Stimulated activated naive B cell treated with anti-CD40 and anti-IgM and Interleukin-4, amounts not matched to agents 10 μg/mL and 1 μg/mL and 100 μg/mL, for 72 hours (primary cell): Measurements from ENCODE around the gene KDM5A.
A peak's percentile ranks its signal among the peaks of the same experiment; 100 is the strongest.
"Not testable (repeated sequence)": the region's sequence is repeated elsewhere in the genome, so short reads cannot be mapped to it uniquely, and the experiment has no call there.

Experiments used
- ATAC-seq, 2 donors: fragments of 150-1000 bp; cut with Tn5 transposase; replicated peaks; 2 replicates each; pipeline ENCODE4 v1.10.0; 2021; ENCODE audit warnings: moderate library complexity in 1 of 2
- DNase-seq: peaks from one replicate; pipeline ENCODE4 v3.0.0; 2021
- H3K27ac Mint-ChIP-seq: one replicate; pipeline ENCODE4 v1.8.0; 2022; ENCODE audit warnings: mild to moderate bottlenecking, mixed read lengths
- H3K27me3 Mint-ChIP-seq, 2 donors: one replicate each; pipeline ENCODE4 v1.8.0; 2022; ENCODE audit warnings: mixed read lengths in 2 of 2
- H3K36me3 Mint-ChIP-seq, 2 donors: one replicate each; pipeline ENCODE4 v1.8.0; 2022; ENCODE audit warnings: mixed read lengths in 2 of 2, mild to moderate bottlenecking in 1 of 2
- H3K4me1 Mint-ChIP-seq, 2 donors: one replicate each; pipeline ENCODE4 v1.8.0; 2022; ENCODE audit warnings: mixed read lengths in 2 of 2, mild to moderate bottlenecking in 1 of 2
- H3K4me3 Mint-ChIP-seq, 2 donors: one replicate each; pipeline ENCODE4 v1.8.0; 2022; ENCODE audit warnings: mild to moderate bottlenecking in 2 of 2, mixed read lengths in 2 of 2, moderate library complexity in 1 of 2
- H3K9me3 Mint-ChIP-seq, 2 donors: one replicate each; pipeline ENCODE4 v1.8.0; 2022; ENCODE audit warnings: mixed read lengths in 2 of 2, mild to moderate bottlenecking in 1 of 2

Gene KDM5A

DNA sequence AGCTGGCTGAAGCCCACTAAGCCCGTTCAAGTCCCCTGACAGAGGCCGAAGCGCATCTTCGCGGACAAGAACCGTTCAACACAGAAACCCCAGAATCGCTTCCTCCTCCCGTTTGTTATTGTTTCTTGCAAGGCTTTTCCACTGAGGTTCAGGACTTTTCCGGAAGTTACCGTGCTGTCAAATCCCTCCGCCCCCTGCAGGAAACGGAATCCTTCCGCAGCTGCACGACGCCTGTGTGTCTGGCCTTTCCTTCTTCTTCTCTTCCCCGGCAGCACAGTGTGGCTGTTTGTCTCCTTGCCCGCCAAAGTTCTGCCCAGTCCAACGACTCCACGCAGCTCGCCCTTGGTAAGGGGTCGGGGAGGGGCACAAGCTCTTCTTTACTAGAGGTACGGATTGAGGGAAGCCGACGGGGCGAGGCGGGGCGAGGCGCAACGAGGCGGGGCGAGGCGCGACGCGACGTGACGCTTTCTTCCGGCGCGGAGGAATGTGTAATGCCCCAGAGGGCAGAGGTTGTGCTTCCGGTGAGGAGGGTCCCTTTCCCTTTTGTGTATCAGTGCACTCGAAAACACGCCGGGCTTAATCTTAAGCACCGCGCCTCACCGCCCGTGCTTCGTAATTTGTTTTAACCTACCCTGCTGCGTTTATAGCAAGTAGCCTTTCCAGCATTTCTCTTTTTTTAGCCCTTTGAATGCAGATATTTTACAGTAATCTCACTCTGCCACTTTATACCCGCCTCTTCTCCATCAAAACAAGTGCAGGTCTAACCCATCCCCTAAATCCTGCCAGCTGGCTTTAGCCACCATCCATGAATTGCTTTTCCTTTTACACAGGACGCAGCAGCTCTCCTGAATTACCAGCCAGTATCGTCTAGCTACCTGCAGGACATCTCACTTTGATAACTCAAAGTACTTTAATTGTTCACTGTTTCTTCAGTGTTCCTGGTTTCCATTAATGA, at the start of gene KDM5A:
TSS of gene KDM5A (minus strand) at position 179 of the 955 bp plus-strand sequence. CDS start 229 bp downstream, outside the sequence.
- H3K27me3 Mint-ChIP-seq = no peaks in the 10 kb centered on the region
- peaks cover 6 to 17% of the 10 kb centered on the region in 2 donors for H3K36me3 Mint-ChIP-seq
- H3K4me1 Mint-ChIP-seq = peaks cover 9 to 20% of the 10 kb centered on the region in 2 donors
- DNase-seq = peak; percentile 86
- H3K9me3 Mint-ChIP-seq = no peaks in the 10 kb centered on the region
- H3K4me3 Mint-ChIP-seq = peak within 1 kb of the TSS; percentile 98
- peak within 1 kb of the TSS; percentile 99 for H3K27ac Mint-ChIP-seq
- peak; percentile 96 for ATAC-seq

DNA sequence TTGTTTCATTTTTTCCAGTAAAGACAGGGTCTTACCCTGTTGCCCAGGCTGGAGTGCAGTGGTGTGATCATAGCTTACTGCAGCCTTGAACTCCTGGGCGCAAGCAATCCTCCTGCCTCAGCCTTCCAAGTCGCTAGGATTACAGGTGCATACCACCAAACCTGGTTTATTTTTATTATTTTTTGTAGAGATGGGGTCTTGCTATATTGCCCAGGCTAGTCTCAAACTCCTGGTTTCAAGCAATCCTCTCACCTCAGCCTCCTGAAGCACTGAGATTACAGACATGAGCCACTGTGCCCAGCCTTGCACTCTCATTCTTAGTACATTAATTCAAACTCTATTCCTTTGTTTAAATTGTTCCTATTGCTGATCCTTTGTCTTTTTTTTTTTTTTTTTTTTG, 46.6 kb upstream of the KDM5A start:
- H3K27me3 Mint-ChIP-seq = not testable (repeated sequence)

DNA sequence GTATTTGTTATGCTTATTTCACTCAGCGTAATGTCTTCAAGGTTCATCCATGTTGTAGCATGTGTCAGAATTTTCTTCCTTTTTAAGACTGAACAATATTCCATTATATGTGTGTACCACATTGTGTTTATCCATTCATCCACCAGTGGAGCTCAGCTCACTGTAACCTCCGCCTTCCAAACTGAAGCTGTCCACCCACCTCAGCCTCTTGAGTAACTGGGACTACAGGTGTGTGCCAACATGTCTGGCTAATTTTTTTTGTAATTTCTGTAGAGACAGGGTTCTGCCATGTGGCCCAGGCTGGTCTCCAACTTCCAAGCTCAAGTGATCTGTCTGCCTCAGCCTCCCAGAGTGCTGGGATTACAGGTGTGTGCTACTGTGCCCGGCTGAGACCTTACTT, 33.4 kb upstream of the KDM5A start:
- DNase-seq = no peak
- Mint-ChIP-seq H3K4me1 (no peaks in the 10 kb centered on the region), H3K36me3 (peaks cover 28 to 38% of the 10 kb centered on the region in 2 donors), H3K27me3 (no peaks in the 10 kb centered on the region), H3K4me3 (no peak overlapping the region), H3K9me3 (no peaks in the 10 kb centered on the region), H3K27ac (peak overlapping the region; percentile 33)
- no peak for ATAC-seq

More for the DNA sequence above, 46.6 kb upstream of the KDM5A start:
- not testable (repeated sequence) for ATAC-seq, H3K4me1 Mint-ChIP-seq, DNase-seq, H3K4me3 Mint-ChIP-seq, H3K9me3 Mint-ChIP-seq, H3K27ac Mint-ChIP-seq
- H3K36me3 Mint-ChIP-seq = peaks cover 33 to 55% of the 10 kb centered on the region in 2 donors

DNA sequence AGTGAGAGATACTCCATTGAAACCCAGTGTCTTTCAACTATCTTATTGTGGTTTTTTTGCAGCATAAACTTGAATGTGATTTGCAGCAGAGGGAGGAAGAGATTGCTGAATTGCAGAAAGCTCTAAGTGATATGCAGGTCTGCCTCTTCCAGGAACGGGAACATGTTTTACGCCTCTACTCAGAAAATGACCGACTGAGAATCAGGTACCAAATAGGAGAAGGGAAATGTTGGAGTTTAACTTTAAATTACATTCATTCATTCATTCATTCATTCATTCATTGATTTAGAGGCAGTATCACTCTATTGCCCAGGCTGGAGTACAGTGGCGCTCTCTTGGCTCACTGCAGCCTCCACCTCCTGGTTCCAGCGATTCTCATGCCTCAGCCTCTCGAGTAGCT, 29.3 kb upstream of the KDM5A start:
- no peaks in the 10 kb centered on the region for H3K27me3 Mint-ChIP-seq
- peaks cover 0 to 2% of the 10 kb centered on the region in 2 donors for H3K4me1 Mint-ChIP-seq
- no peak overlapping the region for H3K4me3 Mint-ChIP-seq
- no peak for DNase-seq
- H3K27ac Mint-ChIP-seq = no peak overlapping the region
- no peaks in the 10 kb centered on the region for H3K9me3 Mint-ChIP-seq
- no peak for ATAC-seq
- H3K36me3 Mint-ChIP-seq = peaks cover 27 to 44% of the 10 kb centered on the region in 2 donors

DNA sequence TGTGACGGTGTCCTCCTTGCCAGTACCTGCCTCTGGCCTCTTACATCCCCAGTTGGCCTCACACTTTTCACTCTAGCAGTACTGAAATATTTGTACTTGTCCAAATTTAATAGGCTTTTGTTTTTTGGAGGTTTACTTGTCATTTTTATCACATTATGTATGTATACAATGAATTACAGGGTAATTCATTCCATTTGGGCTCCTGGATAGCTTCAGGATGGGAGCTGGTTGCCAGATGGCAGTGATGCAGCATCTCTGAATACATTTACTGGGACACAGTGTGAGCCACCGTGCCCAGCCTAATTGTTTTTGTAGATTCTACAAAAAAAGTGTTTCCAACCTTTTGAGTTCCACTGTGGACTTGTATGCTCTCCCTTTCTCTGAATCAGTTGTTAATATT, 25.7 kb upstream of the KDM5A start:
- Mint-ChIP-seq H3K27ac (peak overlapping the region; percentile 7), H3K36me3 (peaks cover 38 to 51% of the 10 kb centered on the region in 2 donors), H3K4me3 (no peak overlapping the region), H3K9me3 (no peaks in the 10 kb centered on the region), H3K4me1 (peaks cover 0 to 2% of the 10 kb centered on the region in 2 donors), H3K27me3 (no peaks in the 10 kb centered on the region)
- ATAC-seq (no peak), DNase-seq (no peak)

DNA sequence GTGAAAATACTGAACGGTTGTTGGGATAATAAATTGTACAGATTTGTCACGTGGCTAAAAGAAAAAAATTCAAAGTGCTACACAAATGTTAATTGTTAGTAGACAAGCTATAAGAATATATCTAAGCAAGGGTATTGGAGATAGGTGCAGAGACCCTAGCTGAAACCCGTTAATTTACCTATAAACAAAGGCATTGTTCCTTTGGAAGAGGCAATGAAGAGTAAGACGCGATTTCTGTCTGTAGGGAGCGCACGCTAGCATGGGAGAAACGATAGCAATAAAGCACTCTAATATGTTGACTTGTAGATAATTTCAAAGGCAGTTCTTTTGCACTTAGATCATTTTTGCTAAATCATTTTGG, 12.9 kb upstream of the KDM5A start:
- Mint-ChIP-seq H3K27me3 (no peaks in the 10 kb centered on the region), H3K9me3 (no peaks in the 10 kb centered on the region), H3K4me3 (no peak overlapping the region), H3K27ac (no peak overlapping the region), H3K4me1 (no peaks in the 10 kb centered on the region), H3K36me3 (peaks cover 6 to 11% of the 10 kb centered on the region in 2 donors)
- DNase-seq = no peak
- ATAC-seq = no peak

DNA sequence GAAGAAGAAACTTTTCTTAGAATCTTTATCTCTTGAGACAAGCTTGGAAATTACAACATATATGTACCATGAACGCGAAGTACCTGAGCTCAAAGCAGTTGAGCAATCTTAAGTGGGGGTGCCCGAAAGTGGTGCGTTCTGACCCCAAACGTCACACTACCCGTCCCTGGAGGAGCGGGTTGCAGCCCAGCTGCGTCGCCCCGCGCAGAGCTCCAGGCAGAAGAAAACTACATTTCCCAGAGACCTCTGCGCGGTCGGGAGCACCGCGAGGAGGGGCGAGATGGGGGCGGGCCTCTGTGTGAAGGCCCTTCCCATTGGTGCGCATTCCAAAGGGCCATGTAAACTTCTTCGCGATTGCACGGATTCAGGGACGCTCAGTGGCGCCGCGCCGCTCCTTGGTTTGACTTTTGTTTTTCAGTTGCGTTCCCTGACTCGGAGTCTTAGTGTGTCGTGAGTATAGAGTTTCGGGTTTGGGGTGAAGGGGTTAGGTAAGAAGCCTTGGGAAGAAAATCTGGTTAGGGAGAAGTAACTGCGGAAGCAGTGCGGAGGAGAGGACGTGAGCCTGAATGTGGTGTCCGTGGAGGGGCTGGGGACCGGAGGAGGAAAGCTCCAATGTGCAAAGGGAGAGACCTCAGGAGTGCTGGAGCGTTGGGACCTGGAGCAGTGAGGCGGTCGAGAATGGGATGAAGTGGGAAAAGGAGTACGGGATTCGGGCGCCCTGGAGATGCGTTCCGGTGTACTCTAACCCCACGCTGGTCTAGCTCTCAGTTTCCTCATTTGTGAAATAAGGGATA, 12.3 kb upstream of the KDM5A start, which contains the start of gene CCDC77:
TSS of gene CCDC77 (plus strand) at position 410 of the 794 bp plus-strand sequence. CDS start 7,740 bp downstream, outside the sequence.
- DNase-seq = peak; percentile 92
- peak; percentile 100 for ATAC-seq
- no peaks in the 10 kb centered on the region for H3K9me3 Mint-ChIP-seq
- no peaks in the 10 kb centered on the region for H3K4me1 Mint-ChIP-seq
- H3K4me3 Mint-ChIP-seq = no peak within 1 kb of the TSS
- no peak within 1 kb of the TSS for H3K27ac Mint-ChIP-seq
- peaks cover 5 to 9% of the 10 kb centered on the region in 2 donors for H3K36me3 Mint-ChIP-seq
- no peaks in the 10 kb centered on the region for H3K27me3 Mint-ChIP-seq

DNA sequence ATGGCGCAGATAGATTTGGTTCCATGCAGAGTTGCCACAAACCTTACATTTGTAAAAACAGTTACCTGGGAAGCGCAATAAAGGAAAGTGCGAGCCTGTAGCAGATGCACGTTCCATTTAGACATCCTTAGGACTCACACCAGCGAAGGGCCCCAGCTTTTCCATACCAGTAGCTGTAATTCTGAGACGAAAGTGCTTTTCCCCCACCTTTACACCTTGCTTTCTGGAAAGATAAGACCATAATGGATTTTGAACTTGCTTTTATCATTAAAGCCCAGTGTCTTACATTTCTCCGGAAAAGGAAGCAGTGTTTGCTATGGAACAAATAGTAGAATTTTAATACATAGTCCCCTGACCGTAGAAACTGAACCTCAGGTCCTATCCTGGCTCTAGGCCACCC, 11.7 kb upstream of the KDM5A start:
- DNase-seq (no peak), ATAC-seq (no peak)
- Mint-ChIP-seq H3K27ac (no peak overlapping the region), H3K27me3 (no peaks in the 10 kb centered on the region), H3K4me1 (no peaks in the 10 kb centered on the region), H3K36me3 (peaks cover 2 to 4% of the 10 kb centered on the region in 2 donors), H3K4me3 (no peak overlapping the region), H3K9me3 (no peaks in the 10 kb centered on the region)

DNA sequence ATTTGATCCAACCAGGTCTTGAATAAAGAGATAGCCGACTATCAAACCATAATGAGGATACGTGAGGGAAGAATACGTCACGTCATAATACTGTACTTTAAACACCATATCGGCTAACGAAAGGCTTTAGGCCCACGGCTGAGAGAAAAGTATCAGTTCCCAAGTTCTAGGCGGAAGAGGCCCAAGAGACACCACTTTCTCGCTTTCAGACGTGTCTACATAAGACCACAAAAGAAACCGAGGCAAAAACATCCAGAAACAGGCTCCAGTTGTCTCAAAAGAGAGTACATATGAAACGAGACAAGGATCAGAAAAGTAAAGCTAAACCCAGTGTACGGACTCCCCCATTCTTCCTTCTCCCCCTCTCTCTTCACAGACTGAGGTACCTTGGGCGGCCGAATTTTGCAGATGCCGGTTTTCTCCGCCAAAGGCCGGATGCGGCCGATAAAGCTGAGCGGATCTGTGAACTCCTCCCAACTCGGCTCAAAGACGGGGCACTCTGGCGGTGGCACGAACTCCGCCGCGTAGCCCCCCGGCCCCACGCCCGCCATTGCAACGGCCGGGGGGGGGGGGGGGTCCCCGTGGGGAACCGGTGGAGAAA, 479 bp downstream of the KDM5A start:
- ATAC-seq (peak; percentile 58 to 61), DNase-seq (no peak)
- H3K4me3 Mint-ChIP-seq = peak overlapping the region; percentile 98
- no peaks in the 10 kb centered on the region for H3K9me3 Mint-ChIP-seq
- peaks cover 9 to 20% of the 10 kb centered on the region in 2 donors for H3K4me1 Mint-ChIP-seq
- no peaks in the 10 kb centered on the region for H3K27me3 Mint-ChIP-seq
- peak overlapping the region; percentile 99 for H3K27ac Mint-ChIP-seq
- peaks cover 11 to 22% of the 10 kb centered on the region in 2 donors for H3K36me3 Mint-ChIP-seq

DNA sequence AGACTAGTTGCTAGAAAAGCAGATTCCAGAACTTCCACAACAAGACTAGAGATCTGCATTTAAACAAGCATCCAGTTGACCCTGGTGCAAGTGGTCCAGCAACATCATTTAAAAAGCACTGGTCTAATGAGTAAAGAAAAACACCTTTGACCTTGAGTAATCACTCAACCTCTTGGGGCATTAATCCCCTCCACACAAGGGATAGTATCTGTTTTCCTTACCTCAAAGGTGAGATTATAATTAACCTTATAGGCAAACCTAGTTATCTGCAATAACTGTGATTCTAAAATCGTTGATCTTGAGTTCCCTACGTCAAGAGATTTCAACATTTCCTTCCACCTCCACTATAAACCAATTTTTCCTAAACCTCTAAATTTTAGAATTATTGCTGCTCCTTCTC, 1.1 kb downstream of the KDM5A start:
- no peak for DNase-seq
- H3K36me3 Mint-ChIP-seq = peaks cover 11 to 25% of the 10 kb centered on the region in 2 donors

DNA sequence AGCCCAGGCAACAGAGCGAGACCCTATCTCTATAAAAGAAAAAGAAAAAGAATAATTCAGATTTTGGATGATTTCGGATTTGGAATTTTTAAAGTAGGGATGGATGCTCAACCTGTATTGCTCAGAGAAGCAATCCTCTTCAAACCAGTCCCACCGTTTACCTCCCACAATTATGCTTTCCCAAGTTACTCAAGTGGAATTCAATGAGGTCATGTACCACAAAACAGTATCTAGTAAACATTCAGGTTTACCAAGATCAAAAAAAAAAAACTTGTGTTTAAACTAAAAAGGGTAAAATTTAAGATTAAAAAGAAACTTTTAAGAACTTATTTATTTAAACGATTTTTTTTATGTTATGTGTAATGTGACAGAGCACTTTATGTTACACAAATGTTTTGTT, 2.5 kb downstream of the KDM5A start:
- no peak overlapping the region for H3K27ac Mint-ChIP-seq
- H3K9me3 Mint-ChIP-seq = no peaks in the 10 kb centered on the region

More for the DNA sequence above, 1.1 kb downstream of the KDM5A start:
- H3K9me3 Mint-ChIP-seq = no peaks in the 10 kb centered on the region
- peak overlapping the region; percentile 99 for H3K27ac Mint-ChIP-seq
- ATAC-seq = no peak
- peaks cover 9 to 20% of the 10 kb centered on the region in 2 donors for H3K4me1 Mint-ChIP-seq
- H3K27me3 Mint-ChIP-seq = no peaks in the 10 kb centered on the region
- peak overlapping the region; percentile 98 for H3K4me3 Mint-ChIP-seq

DNA sequence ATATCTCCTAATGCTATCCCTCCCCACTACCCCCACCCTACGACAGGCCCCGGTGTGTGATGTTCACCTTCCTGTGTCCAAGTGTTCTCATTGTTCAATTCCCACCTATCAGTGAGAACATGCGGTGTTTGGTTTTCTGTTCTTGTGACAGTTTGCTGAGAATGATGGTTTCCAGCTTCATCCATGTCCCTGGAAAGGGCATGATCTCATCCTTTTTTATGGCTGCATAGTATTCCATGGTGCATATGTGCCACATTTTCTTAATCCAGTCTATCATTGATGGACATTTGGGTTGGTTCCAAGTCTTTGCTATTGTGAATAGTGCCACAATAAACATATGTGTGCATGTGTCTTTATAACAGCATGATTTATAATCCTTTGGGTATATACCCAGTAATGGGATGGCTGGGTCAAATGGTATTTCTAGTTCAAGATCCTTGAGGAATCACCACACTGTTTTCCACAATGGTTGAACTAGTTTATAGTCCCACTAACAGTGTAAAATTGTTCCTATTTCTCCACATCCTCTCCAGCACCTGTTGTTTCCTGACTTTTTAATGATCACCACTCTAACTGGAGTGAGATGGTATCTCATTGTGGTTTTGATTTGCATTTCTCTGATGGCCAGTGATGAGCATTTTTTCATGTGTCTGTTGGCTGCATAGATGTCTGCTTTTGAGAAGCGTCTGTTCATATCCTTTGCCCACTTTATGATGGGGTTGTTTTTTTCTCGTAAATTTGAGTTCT, 18.2 kb downstream of the KDM5A start:
- not testable (repeated sequence) for H3K27me3 Mint-ChIP-seq, H3K9me3 Mint-ChIP-seq, H3K4me1 Mint-ChIP-seq, ATAC-seq, H3K27ac Mint-ChIP-seq, DNase-seq, H3K4me3 Mint-ChIP-seq
- peaks cover 62 to 86% of the 10 kb centered on the region in 2 donors for H3K36me3 Mint-ChIP-seq

More for the DNA sequence above, 2.5 kb downstream of the KDM5A start:
- no peaks in the 10 kb centered on the region for H3K27me3 Mint-ChIP-seq
- H3K4me3 Mint-ChIP-seq = no peak overlapping the region
- H3K36me3 Mint-ChIP-seq = peaks cover 11 to 25% of the 10 kb centered on the region in 2 donors
- H3K4me1 Mint-ChIP-seq = peaks cover 9 to 20% of the 10 kb centered on the region in 2 donors
- ATAC-seq (no peak), DNase-seq (no peak)

DNA sequence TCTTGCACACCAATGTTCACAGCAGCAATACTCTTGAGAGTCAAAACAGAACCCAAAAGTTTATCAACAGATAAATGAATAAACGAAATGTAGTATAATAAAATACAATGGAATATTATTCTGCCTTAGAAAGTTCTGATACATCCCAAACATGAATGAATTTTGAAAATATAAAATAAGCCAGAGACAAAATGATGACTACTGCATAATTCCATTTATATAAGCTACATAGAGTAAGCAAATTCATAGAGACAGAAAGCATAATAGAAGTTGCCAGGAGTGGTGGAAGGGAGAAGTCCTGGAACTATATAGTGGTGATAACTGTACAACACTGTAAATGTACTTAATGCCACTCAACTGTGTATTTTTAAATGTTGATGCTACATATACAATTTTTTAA, 21.1 kb downstream of the KDM5A start:
- Mint-ChIP-seq H3K4me1 (peaks cover 2 to 5% of the 10 kb centered on the region in 2 donors), H3K27me3 (no peaks in the 10 kb centered on the region), H3K27ac (no peak overlapping the region), H3K4me3 (no peak overlapping the region), H3K9me3 (peaks cover 0 to 4% of the 10 kb centered on the region in 2 donors), H3K36me3 (peaks cover 60 to 85% of the 10 kb centered on the region in 2 donors)
- ATAC-seq (no peak), DNase-seq (no peak)
